SK-N-SH treated with all-trans-retinoic acid at 6 μM for 48 hours (cell line): ENCODE results near the gene DBNDD1.

Experiments
- ESRRG ChIP-seq: fragments of 250-450 bp; sonication (Bioruptor Pico); IDR thresholded peaks from 2 replicates; pipeline ENCODE4 v1.6.1; 2021; ENCODE audit warnings: mild to moderate bottlenecking
- ZFP30 ChIP-seq: fragments of 450-650 bp; formaldehyde crosslinking; IDR thresholded peaks from 2 replicates; pipeline ENCODE4 v1.5.0; 2022; ENCODE audit warnings: mild to moderate bottlenecking, moderate library complexity

DNA sequence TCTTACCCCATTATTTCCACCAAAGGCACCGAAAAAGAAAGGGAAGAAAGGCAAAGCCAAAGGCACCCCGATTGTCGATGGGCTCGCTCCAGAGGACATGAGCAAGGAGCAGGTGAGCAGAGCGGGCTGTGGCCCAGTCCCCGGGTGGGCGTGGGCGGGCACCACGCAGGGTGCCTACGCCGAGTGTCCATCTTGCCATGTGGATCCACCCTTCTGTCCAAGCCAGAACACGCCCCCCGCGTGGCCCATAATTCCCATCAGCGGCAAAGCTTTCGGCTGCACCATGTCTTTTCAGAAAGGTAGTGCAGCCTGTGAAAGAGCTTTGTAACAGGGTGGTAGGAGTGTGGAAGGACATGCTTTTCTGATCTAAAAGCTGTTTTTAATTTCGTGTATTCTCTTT is 8.4 kb upstream of the DBNDD1 start:
- TF ChIP-seq ESRRG: no peak
- TF ChIP-seq ZFP30 (CRISPR knock-in tag): no peak
